ENCODE measurements around the gene DPY19L3. TPM values are rescaled to one million over a fixed set of nuclear protein-coding genes. Genes with fewer than 3 reads are reported as not detected.
A peak's percentile ranks its signal among the peaks of the same experiment; 100 is the strongest.

Gene DPY19L3
- polyA plus RNA-seq, 1 of the 3 experiments (the other 2 are of a cell fraction), result 25.2 TPM

DNA sequence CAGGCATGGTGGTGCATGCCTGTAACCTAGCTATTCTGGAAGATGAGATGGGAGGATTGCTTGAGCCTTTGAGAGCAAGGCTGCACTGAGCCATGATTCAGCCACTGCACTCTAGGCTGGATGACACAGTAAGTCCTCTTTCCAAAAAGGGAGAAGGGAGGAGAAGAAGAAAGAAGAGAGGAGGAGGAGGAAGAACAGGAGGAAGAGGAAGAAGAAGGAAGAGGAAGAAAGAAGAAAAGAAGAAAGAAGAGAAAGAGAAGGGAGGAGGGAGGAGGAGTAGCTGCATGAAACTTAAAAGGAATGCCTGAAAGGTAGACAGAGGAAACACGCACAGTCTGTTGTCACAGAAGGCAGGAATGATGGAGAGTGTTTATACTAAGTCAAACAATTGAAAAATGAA lies 3.6 kb upstream of the DPY19L3 start:
- Histone ChIP-seq H3K27ac (ENCODE audit: low read depth in 2 of 2, low read length in 1 of 2) (no peak overlapping the region), H3K4me1 (ENCODE audit: control insufficient read depth in 1 of 2, insufficient read depth in 2 of 2, low read depth in 1 of 2, low read length in 1 of 2) (peaks cover 14 to 15% of the 10 kb centered on the region in 2 experiments), H3K36me3 (replicated peaks in 1 of 2; ENCODE audit: control insufficient read depth in 1 of 2, insufficient read depth in 2 of 2, low read length in 1 of 2) (no peaks in the 10 kb centered on the region), H3K4me2 (no peak overlapping the region), H3F3A (replicated peaks; ENCODE audit: insufficient read depth) (no peaks in the 10 kb centered on the region), H4K20me1 (ENCODE audit: insufficient read depth) (no peaks in the 10 kb centered on the region), H3K79me2 (ENCODE audit: insufficient read depth) (peaks cover 29% of the 10 kb centered on the region), H3K27me3 (ENCODE audit: insufficient read depth) (no peaks in the 10 kb centered on the region), H3K9me2 (no peaks in the 10 kb centered on the region), H3K9ac (no peak overlapping the region), H2AFZ (ENCODE audit: low read depth) (no peak overlapping the region), H3K9me3 (no peaks in the 10 kb centered on the region), H3K4me3 (ENCODE audit: low read depth in 2 of 2, low read length in 1 of 2) (no peak overlapping the region)
- ChIA-PET POLR2A (no interaction called here), CTCF (no interaction called here)
- no peak for DNase-seq
- WGBS (ENCODE audit: low lambda C conversion rate), result 97% methylated on average over 1 of the region's 1 CpG
- TF ChIP-seq POLR2AphosphoS5 (IDR thresholded peaks at IDR 0.05; ENCODE audit: low read depth, low read length) (no peak), RXRA (IDR thresholded peaks at IDR 0.05; ENCODE audit: borderline replicate concordance, low read depth) (no peak), MEF2A (IDR thresholded peaks at IDR 0.05; ENCODE audit: borderline replicate concordance, low read depth) (no peak), MXI1 (IDR thresholded peaks at IDR 0.05; ENCODE audit: low read depth, low read length) (no peak), FOXM1 (IDR thresholded peaks at IDR 0.05; ENCODE audit: low read depth) (no peak), FOXJ3 (CRISPR knock-in tag; IDR thresholded peaks at IDR 0.05) (no peak), JUND (IDR thresholded peaks at IDR 0.05) (no peak), TCF12 (IDR thresholded peaks at IDR 0.05) (no peak), YY1 (IDR thresholded peaks at IDR 0.05; ENCODE audit: low read depth) (no peak), CHD2 (IDR thresholded peaks at IDR 0.05; ENCODE audit: low read length, partially characterized antibody) (no peak)
- TF ChIP-seq, protein P1, sequence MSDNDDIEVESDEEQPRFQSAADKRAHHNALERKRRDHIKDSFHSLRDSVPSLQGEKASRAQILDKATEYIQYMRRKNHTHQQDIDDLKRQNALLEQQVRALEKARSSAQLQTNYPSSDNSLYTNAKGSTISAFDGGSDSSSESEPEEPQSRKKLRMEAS (IDR thresholded peaks at IDR 0.05; ENCODE audit: low read depth), result no peak

DNA sequence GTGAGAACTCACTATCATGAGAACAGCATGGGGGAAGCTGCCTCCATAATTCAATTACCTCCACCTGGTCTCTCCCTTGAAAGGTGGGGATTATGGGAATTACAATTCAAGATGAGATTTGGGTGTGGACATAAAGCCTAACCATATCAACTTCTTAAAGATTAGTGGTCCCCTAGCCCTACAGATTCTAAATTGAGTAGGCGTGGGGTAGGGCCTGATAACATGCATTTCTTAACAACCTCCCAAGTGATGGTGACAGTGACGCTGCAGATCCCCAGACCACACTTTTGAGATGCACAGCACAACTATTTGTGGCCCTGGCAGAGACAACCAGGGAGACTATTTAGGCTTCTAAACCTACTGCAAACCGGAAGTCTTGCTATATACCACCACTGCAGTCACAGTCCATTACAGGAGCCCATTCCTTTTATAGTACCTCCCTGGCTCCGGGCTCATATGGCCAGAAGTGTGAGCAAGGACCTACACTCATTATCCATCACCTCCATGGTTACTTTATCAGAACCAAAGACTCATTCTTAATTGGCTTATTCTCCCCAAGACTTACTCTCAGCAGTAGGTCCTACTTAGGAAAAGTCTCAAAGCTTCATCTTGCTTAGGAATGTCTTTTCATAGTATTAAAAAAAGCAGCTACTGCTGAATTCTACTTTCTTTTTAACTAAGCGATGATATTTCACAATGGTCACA lies 2.1 kb upstream of the DPY19L3 start:
- no peak overlapping the region for H2AFZ ChIP-seq (ENCODE audit: low read depth)
- no peak overlapping the region for H3K27ac ChIP-seq (ENCODE audit: low read depth in 2 of 2, low read length in 1 of 2)
- no peaks in the 10 kb centered on the region for H4K20me1 ChIP-seq (ENCODE audit: insufficient read depth)
- POLR2A ChIA-PET, result no interaction called here
- peaks cover 3 to 5% of the 10 kb centered on the region in 2 experiments for H3K36me3 ChIP-seq (replicated peaks in 1 of 2; ENCODE audit: control insufficient read depth in 1 of 2, insufficient read depth in 2 of 2, low read length in 1 of 2)
- no peaks in the 10 kb centered on the region for H3K9me2 ChIP-seq
- no peak overlapping the region for H3K4me3 ChIP-seq (ENCODE audit: low read depth in 2 of 2, low read length in 1 of 2)
- no peaks in the 10 kb centered on the region for H3K27me3 ChIP-seq (ENCODE audit: insufficient read depth)
- peak overlapping the region; percentile 97 for H3K4me2 ChIP-seq
- no peaks in the 10 kb centered on the region for H3F3A ChIP-seq (replicated peaks; ENCODE audit: insufficient read depth)
- DNase-seq, result no peak
- H3K4me1 ChIP-seq (ENCODE audit: control insufficient read depth in 1 of 2, insufficient read depth in 2 of 2, low read depth in 1 of 2, low read length in 1 of 2), result peaks cover 14 to 19% of the 10 kb centered on the region in 2 experiments
- H3K79me2 ChIP-seq (ENCODE audit: insufficient read depth), result peaks cover 44% of the 10 kb centered on the region
- no peak overlapping the region for H3K9ac ChIP-seq
- CTCF ChIA-PET, result no interaction called here
- 91% methylated on average over 5 of the region's 5 CpGs for WGBS (ENCODE audit: low lambda C conversion rate)
- H3K9me3 ChIP-seq, result no peaks in the 10 kb centered on the region
- no peak for TF ChIP-seq EP300 (IDR thresholded peaks at IDR 0.05; ENCODE audit: borderline replicate concordance in 1 of 2, low read depth in 1 of 2, low read length in 1 of 2)
- TF ChIP-seq MEF2A (IDR thresholded peaks at IDR 0.05; ENCODE audit: borderline replicate concordance, low read depth), result no peak
- TF ChIP-seq FOXJ3 (CRISPR knock-in tag; IDR thresholded peaks at IDR 0.05), result no peak
- TF ChIP-seq SIN3A (IDR thresholded peaks at IDR 0.05; ENCODE audit: borderline replicate concordance, low read depth, low read length), result no peak
- TF ChIP-seq, protein P2, sequence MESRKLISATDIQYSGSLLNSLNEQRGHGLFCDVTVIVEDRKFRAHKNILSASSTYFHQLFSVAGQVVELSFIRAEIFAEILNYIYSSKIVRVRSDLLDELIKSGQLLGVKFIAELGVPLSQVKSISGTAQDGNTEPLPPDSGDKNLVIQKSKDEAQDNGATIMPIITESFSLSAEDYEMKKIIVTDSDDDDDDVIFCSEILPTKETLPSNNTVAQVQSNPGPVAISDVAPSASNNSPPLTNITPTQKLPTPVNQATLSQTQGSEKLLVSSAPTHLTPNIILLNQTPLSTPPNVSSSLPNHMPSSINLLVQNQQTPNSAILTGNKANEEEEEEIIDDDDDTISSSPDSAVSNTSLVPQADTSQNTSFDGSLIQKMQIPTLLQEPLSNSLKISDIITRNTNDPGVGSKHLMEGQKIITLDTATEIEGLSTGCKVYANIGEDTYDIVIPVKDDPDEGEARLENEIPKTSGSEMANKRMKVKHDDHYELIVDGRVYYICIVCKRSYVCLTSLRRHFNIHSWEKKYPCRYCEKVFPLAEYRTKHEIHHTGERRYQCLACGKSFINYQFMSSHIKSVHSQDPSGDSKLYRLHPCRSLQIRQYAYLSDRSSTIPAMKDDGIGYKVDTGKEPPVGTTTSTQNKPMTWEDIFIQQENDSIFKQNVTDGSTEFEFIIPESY (IDR thresholded peaks at IDR 0.05; ENCODE audit: borderline replicate concordance, low read depth), result no peak
- TF ChIP-seq, protein P3, sequence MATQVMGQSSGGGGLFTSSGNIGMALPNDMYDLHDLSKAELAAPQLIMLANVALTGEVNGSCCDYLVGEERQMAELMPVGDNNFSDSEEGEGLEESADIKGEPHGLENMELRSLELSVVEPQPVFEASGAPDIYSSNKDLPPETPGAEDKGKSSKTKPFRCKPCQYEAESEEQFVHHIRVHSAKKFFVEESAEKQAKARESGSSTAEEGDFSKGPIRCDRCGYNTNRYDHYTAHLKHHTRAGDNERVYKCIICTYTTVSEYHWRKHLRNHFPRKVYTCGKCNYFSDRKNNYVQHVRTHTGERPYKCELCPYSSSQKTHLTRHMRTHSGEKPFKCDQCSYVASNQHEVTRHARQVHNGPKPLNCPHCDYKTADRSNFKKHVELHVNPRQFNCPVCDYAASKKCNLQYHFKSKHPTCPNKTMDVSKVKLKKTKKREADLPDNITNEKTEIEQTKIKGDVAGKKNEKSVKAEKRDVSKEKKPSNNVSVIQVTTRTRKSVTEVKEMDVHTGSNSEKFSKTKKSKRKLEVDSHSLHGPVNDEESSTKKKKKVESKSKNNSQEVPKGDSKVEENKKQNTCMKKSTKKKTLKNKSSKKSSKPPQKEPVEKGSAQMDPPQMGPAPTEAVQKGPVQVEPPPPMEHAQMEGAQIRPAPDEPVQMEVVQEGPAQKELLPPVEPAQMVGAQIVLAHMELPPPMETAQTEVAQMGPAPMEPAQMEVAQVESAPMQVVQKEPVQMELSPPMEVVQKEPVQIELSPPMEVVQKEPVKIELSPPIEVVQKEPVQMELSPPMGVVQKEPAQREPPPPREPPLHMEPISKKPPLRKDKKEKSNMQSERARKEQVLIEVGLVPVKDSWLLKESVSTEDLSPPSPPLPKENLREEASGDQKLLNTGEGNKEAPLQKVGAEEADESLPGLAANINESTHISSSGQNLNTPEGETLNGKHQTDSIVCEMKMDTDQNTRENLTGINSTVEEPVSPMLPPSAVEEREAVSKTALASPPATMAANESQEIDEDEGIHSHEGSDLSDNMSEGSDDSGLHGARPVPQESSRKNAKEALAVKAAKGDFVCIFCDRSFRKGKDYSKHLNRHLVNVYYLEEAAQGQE (IDR thresholded peaks at IDR 0.05; ENCODE audit: low read depth, low read length), result no peak
- no peak for TF ChIP-seq FOXM1 (IDR thresholded peaks at IDR 0.05; ENCODE audit: low read depth)
- no peak for TF ChIP-seq NRF1 (IDR thresholded peaks at IDR 0.05; ENCODE audit: low read depth, low read length)
- TF ChIP-seq RCOR1 (IDR thresholded peaks at IDR 0.05; ENCODE audit: low read length), result no peak
- TF ChIP-seq EZH2phosphoT487 (IDR thresholded peaks at IDR 0.05; ENCODE audit: borderline replicate concordance, low read depth), result no peak
- TF ChIP-seq FOSL2 (IDR thresholded peaks at IDR 0.05; ENCODE audit: borderline replicate concordance, low read depth), result no peak
- TF ChIP-seq, protein P1 (IDR thresholded peaks at IDR 0.05; ENCODE audit: low read depth), result no peak
- no peak for TF ChIP-seq RXRA (IDR thresholded peaks at IDR 0.05; ENCODE audit: borderline replicate concordance, low read depth)
- TF ChIP-seq CHD2 (IDR thresholded peaks at IDR 0.05; ENCODE audit: low read length, partially characterized antibody), result no peak

All from SK-N-SH (cell line).